Measurements from ENCODE around the gene SPACA6. TPM values are rescaled to one million over a fixed set of nuclear protein-coding genes. Genes with fewer than 3 reads are reported as not detected.

SPACA6 gene
- total and polyA plus RNA-seq, 4 donors, result 7.0 to 20.7 (median 14.8) TPM

GRCh38 chr19:51691584-51692428 lies 1.3 kb upstream of the SPACA6 start:
- Histone ChIP-seq H3K27me3 (ENCODE audit: control insufficient read depth in 3 of 3, insufficient read depth in 3 of 3, low read length in 2 of 3) (no peaks in the 10 kb centered on the region), H3K36me3 (ENCODE audit: control insufficient read depth in 4 of 4, insufficient read depth in 4 of 4, low read length in 4 of 4) (peaks cover 3 to 24% (median 17%) of the 10 kb centered on the region in 4 donors), H3K4me3 (no peak overlapping the region), H3K27ac (ENCODE audit: low read depth in 1 of 2, low read length in 1 of 2) (peak overlapping the region; percentile 35 to 97), H3K9ac (ENCODE audit: insufficient read depth in 1 of 2, low read length in 2 of 2) (peak overlapping the region; percentile 46 to 56), H3K4me1 (ENCODE audit: control insufficient read depth in 5 of 5, insufficient read depth in 5 of 5, low read length in 5 of 5) (peaks cover 0 to 40% (median 12%) of the 10 kb centered on the region in 5 donors), H3K9me3 (ENCODE audit: control insufficient read depth in 4 of 4, insufficient read depth in 3 of 4, low read length in 3 of 4) (no peaks in the 10 kb centered on the region)
- peak in 1 of 3 donors; percentile 33 for DNase-seq
- TF ChIP-seq, protein P1, sequence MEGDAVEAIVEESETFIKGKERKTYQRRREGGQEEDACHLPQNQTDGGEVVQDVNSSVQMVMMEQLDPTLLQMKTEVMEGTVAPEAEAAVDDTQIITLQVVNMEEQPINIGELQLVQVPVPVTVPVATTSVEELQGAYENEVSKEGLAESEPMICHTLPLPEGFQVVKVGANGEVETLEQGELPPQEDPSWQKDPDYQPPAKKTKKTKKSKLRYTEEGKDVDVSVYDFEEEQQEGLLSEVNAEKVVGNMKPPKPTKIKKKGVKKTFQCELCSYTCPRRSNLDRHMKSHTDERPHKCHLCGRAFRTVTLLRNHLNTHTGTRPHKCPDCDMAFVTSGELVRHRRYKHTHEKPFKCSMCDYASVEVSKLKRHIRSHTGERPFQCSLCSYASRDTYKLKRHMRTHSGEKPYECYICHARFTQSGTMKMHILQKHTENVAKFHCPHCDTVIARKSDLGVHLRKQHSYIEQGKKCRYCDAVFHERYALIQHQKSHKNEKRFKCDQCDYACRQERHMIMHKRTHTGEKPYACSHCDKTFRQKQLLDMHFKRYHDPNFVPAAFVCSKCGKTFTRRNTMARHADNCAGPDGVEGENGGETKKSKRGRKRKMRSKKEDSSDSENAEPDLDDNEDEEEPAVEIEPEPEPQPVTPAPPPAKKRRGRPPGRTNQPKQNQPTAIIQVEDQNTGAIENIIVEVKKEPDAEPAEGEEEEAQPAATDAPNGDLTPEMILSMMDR (IDR thresholded peaks at IDR 0.05; ENCODE audit: control extremely low read depth, extremely low read depth), result no peak
- no peak for ATAC-seq (ENCODE audit: insufficient read depth, low FRiP score)
- 45 to 53% methylated on average over 12 of the region's 12 CpGs for WGBS, 2 donors

DNA sequence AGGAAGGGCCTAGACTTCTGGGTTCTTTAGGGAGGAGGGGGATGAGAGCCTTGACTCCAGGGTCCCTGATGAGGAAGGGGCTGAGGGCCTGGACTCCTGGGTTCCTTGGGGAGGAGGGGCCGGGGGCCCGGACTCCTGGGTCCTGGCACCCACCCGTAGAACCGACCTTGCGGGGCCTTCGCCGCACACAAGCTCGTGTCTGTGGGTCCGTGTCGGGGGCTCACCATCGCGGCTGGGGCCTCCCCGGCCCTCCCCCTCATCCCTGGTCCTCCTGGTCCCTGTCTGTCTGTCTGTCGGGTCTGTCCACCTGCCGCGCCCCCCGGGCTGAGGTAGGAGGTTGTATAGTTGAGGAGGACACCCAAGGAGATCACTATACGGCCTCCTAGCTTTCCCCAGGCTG lies 662 bp upstream of the SPACA6 start:
- ATAC-seq (ENCODE audit: insufficient read depth, low FRiP score) (no peak), DNase-seq (no peak)
- Histone ChIP-seq H3K4me1 (ENCODE audit: control insufficient read depth in 5 of 5, insufficient read depth in 5 of 5, low read length in 5 of 5) (peaks cover 0 to 37% (median 10%) of the 10 kb centered on the region in 5 donors), H3K9ac (ENCODE audit: insufficient read depth in 1 of 2, low read length in 2 of 2) (no peak overlapping the region), H3K27ac (ENCODE audit: low read depth in 1 of 2, low read length in 1 of 2) (peak overlapping the region in 1 of 2 donors; percentile 18), H3K27me3 (ENCODE audit: control insufficient read depth in 3 of 3, insufficient read depth in 3 of 3, low read length in 2 of 3) (no peaks in the 10 kb centered on the region), H3K4me3 (no peak overlapping the region), H3K9me3 (ENCODE audit: control insufficient read depth in 4 of 4, insufficient read depth in 3 of 4, low read length in 3 of 4) (no peaks in the 10 kb centered on the region), H3K36me3 (ENCODE audit: control insufficient read depth in 4 of 4, insufficient read depth in 4 of 4, low read length in 4 of 4) (peaks cover 3 to 28% (median 24%) of the 10 kb centered on the region in 4 donors)
- TF ChIP-seq, protein P1 (IDR thresholded peaks at IDR 0.05; ENCODE audit: control extremely low read depth, extremely low read depth), result no peak
- WGBS, 2 donors, result 77 to 87% methylated on average over 18 of the region's 18 CpGs

GRCh38 chr19:51693819-51694218 lies 689 bp downstream of the SPACA6 start:
- no peak for ATAC-seq (ENCODE audit: insufficient read depth, low FRiP score)
- DNase-seq, result no peak
- Histone ChIP-seq H3K9ac (ENCODE audit: insufficient read depth in 1 of 2, low read length in 2 of 2) (no peak overlapping the region), H3K4me3 (no peak overlapping the region), H3K36me3 (ENCODE audit: control insufficient read depth in 4 of 4, insufficient read depth in 4 of 4, low read length in 4 of 4) (peaks cover 3 to 42% (median 33%) of the 10 kb centered on the region in 4 donors), H3K9me3 (ENCODE audit: control insufficient read depth in 4 of 4, insufficient read depth in 3 of 4, low read length in 3 of 4) (no peaks in the 10 kb centered on the region), H3K27me3 (ENCODE audit: control insufficient read depth in 3 of 3, insufficient read depth in 3 of 3, low read length in 2 of 3) (no peaks in the 10 kb centered on the region), H3K4me1 (ENCODE audit: control insufficient read depth in 5 of 5, insufficient read depth in 5 of 5, low read length in 5 of 5) (peaks cover 0 to 25% (median 7%) of the 10 kb centered on the region in 5 donors), H3K27ac (ENCODE audit: low read depth in 1 of 2, low read length in 1 of 2) (no peak overlapping the region)
- WGBS, 2 donors, result 76 to 79% methylated on average over 2 of the region's 2 CpGs
- TF ChIP-seq, protein P1 (IDR thresholded peaks at IDR 0.05; ENCODE audit: control extremely low read depth, extremely low read depth), result no peak
